Colon (tissue), 2 donors: ENCODE results near the gene PPP1R1C.

ENCODE experiments used
- FAIRE-seq: peaks from 2 replicates; lab custom pipeline; 2012; peaks lifted over from hg19 to GRCh38; lab: Jason Lieb, UNC
- donor health status: control.
- donor health status: control.

The PPP1R1C gene

GRCh38 chr2:182113334-182113733 lies 127.7 kb downstream of the PPP1R1C start:
- FAIRE-seq, result no peak

DNA sequence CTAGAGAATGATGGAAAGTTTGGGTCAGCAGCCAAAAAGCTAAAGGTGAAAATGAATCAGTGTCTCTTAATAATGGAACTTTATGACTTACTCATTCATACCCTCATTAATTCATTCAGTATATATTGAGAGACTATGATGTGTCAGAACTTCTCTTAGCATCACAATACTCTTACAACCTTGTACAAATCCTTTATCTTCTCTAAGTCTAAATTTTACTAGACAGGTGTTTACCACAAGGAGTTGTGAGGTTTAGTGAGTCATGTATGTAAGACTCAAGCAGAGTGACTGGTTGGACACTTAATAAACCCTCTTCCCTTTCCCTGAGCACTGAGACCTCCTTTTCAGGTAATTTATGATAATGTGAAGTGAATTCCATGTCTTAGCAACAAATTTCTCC lies 129.6 kb downstream of the PPP1R1C start:
- no peak for FAIRE-seq

DNA sequence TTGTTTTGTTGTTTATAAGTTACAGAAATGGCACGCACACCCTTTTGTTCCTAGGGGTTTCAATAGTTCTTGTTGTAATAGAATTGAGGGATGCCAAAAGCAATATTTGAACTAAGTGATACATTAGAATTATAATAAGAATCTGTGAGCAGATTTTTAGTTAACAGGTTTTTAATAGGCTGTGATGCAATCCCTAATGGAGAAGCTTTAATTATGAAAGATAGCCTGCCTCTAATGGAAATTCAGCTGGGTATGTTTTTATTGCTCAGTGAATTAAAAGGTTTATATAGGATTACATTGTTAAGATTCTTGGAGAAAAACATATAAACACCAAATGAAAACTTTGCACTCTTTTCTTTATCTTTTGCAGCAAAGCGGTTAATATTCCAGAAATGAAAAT lies 131.1 kb downstream of the PPP1R1C start:
- FAIRE-seq, result no peak

DNA sequence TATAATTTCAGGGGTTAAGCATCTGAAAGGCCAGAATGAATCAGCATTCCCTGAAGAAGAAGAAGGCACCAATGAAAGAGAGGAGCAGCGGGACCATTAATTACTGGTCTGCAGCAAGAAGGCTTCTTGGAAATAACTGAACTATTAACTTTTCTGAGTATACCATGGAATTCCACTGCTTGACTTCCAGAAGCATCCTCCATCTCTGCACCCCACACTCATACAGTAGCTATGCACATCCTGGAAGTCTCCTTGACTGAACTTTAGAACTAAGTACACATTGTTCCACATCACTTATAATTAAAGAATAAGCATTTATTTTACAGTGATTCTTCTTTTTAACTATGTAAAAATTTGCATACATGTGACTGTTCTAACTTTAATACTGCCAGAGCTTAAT lies 131.5 kb downstream of the PPP1R1C start:
- no peak for FAIRE-seq

DNA sequence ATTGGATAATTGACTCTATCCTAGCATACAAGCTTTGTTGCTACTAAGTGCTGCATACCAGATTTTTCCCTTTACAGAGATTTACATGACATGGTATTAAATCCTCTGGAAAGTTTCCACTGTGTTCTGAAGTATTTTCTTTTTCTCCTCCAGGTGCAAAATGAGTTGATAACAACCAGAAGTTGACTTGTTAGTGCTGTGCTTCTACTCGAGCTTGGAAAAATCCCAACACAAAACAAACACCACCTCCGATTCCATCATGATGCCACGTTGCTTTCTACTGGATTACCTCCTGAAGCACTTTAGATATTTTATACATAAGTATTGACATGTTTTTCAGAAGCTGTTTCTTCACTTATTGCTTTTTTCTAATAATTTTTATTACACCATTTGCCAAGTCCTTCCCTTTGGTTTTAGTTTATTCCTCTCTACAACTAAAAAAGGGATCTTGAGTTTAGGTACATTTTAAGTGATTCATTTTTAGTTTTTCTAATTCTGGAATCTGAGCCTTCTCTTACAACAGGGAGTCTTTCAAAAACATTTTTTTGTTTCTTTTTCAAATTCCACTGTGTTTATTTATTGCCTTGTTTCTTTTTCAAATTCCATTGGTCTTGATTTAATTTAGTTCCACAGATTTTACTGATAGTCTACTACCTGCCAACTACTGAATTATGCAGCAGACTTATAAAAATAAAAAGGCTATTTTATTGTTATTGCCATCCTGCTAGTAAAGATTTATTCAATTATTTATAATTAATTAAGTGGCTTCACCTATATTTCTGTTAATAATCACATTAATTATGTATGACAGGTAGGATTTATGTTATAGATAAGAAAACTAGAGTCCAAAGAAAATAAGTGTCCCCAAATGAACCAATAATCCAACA lies 143.4 kb downstream of the PPP1R1C start:
- no peak for FAIRE-seq

DNA sequence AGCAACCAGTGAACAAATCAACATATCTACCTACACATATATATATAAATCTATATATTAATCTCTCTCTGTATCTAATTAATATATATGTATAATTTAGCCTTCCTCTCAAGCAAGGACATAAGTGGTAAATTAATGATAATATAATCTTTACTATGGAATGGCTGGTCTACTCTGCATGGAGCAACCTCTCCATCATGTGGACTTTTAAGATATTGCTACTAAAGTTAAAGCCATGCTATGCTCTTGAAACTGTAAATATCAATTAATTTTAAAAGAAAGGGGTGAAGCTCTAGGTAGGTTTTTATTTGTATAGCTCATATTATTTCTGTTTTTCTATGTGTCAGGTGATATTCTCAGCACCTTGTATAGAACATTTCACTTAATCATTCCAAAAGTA lies 147.0 kb downstream of the PPP1R1C start:
- no peak for FAIRE-seq

DNA sequence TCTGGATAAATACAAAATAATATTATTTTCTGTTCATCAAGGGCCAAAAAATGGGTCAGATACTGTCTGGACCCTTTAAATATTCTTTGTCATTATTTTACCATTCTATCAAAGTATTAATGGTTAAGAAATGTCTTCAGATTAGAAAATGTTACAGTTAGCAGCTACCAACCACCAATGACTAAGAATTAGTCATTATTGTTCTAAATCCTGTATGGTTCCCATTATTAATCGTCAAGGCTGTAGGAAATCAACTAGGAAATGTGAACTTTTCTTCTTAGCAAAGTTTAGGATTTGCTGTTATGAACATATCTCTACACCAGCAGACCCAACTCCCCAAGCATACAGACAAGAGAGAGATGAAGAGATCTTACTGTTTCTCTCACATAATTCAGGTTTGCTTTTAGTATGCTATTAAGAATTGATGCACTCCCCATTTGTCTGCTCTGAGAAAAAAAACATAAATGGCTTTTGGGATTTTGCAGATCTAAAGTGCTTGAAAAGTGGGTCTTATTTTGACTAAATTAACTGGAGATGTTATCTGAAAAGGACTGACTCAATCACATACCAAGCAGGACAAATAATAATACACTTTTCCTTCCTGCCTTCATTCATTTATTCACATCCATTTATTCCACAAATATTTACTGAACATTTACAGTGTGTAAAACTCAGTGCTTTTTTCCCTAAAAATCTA lies 147.7 kb downstream of the PPP1R1C start:
- FAIRE-seq, result no peak

DNA sequence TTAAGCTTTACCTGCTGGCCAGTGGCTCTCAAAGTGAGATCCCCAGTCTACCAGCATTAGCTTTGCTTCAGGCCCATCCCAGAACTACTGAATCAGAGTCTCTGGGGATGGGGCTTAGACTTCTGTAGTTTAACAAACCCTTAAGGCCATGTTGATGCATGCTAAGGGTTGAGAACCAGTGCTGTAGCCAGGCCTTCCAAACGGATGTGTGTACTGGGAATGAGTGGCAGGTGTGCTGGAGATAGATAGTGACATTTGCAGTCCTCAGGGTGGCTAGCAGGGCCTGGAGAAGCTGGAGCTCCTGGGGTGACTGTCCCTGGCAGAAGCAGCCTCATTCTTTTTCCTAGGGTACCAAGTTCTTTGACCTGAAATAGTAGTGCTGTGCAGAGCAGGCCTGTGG lies 148.5 kb downstream of the PPP1R1C start:
- no peak for FAIRE-seq

DNA sequence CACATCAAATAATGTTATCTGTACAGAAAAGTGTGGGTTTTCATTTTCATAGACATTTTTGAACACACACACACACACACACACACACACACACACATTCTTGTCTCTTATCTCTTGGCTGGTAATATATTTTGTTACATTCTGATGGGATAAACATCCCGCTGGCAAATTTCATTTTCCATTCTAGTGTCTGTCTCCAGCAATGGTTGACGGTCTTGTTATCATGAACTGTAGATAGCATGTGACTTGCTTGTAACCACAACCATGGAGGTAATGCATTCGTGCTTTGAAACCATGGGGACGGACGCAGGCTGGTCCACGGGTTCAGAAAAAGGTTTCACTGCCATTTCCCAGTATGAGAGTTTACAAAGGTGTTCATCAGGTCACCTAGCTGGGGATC lies 156.4 kb downstream of the PPP1R1C start:
- FAIRE-seq, result no peak

- no peak for FAIRE-seq
These were observed 158.6 kb downstream of the PPP1R1C start for GRCh38 chr2:182144041-182144775.

DNA sequence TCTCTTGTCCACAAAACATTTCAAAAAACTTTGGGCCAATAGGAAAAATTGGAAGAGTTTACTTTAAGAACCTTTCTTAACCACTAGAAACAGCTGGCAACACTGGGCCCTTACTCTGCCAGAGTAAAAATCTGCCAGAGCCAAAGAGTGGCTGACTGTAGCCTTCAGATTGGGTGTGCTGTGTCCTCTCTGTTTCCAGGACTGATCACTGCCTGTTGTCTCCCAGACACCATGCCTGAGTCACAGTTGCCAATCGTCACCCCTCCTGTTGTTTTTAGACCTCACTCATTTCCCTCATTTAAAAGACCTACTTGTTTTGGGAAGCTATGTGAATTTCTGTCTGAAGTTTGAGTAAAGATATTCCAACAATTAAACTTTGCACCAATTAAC lies 159.1 kb downstream of the PPP1R1C start:
- FAIRE-seq, result no peak

- FAIRE-seq, result no peak
These were observed 162.7 kb downstream of the PPP1R1C start for GRCh38 chr2:182148344-182148743.

- FAIRE-seq, result no peak
These were observed 178.2 kb downstream of the PPP1R1C start for GRCh38 chr2:182163878-182164277.

DNA sequence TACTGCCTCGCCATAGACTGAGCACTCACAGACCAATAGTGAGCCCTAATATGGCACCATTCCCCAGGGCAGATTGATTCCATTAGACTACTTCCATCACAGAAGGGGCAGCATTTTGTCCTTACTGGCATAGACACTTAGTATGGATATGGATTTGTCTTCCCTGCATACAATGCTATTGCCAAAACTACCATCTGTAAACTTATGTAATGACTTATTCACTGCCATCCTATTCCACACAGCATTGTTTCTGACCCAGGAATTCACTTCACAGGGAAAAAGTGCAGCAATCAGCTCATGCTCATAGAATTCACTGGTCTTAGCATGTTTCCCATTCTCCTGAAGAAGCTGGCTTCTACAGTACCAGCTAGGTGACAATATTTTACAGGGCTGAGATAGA lies 179.0 kb downstream of the PPP1R1C start:
- FAIRE-seq, result no peak

GRCh38 chr2:182165202-182165601 lies 179.5 kb downstream of the PPP1R1C start:
- FAIRE-seq, result no peak

- no peak for FAIRE-seq
These were observed 180.8 kb downstream of the PPP1R1C start for GRCh38 chr2:182166406-182166805.

GRCh38 chr2:182166841-182167240 lies 181.2 kb downstream of the PPP1R1C start:
- no peak for FAIRE-seq
